Ishikawa (cell line): ENCODE measurements around the gene TDG.

Experiments used
- CEBPB ChIP-seq: IDR thresholded peaks from 2 replicates; pipeline ENCODE4 v1.6.1; 2012
- CREB1 ChIP-seq: IDR thresholded peaks from 2 replicates; pipeline ENCODE4 v1.6.1; 2012; ENCODE audit warnings: low read depth
- EGR1 ChIP-seq: IDR thresholded peaks from 2 replicates; pipeline ENCODE4 v1.6.1; 2012
- EP300 ChIP-seq: IDR thresholded peaks from 2 replicates; pipeline ENCODE4 v1.6.1; 2012; ENCODE audit warnings: borderline replicate concordance
- FOXM1 ChIP-seq: IDR thresholded peaks from 2 replicates; pipeline ENCODE4 v1.6.1; 2012; ENCODE audit warnings: low read depth, borderline replicate concordance
- NFIC ChIP-seq: IDR thresholded peaks from 2 replicates; pipeline ENCODE4 v1.6.1; 2012
- RAD21 ChIP-seq: IDR thresholded peaks from 2 replicates; pipeline ENCODE4 v1.6.1; 2012; ENCODE audit warnings: low read depth
- REST ChIP-seq: IDR thresholded peaks from 2 replicates; pipeline ENCODE4 v1.6.1; 2012; ENCODE audit warnings: low read depth, mild to moderate bottlenecking
- TAF1 ChIP-seq: IDR thresholded peaks from 2 replicates; pipeline ENCODE4 v1.6.1; 2012; ENCODE audit warnings: low read depth, mild to moderate bottlenecking
- TCF12 ChIP-seq: IDR thresholded peaks from 2 replicates; pipeline ENCODE4 v1.6.1; 2012; ENCODE audit warnings: low read depth
- TEAD4 ChIP-seq: IDR thresholded peaks from 2 replicates; pipeline ENCODE4 v1.6.1; 2012
- ZBTB7A ChIP-seq: IDR thresholded peaks from 2 replicates; pipeline ENCODE4 v1.6.1; 2012; ENCODE audit warnings: low read depth
- TF ChIP-seq, protein P1 (sequence below): IDR thresholded peaks from 2 replicates; pipeline ENCODE4 v1.6.1; 2012
- TF ChIP-seq, protein P2 (sequence below): IDR thresholded peaks from 2 replicates; pipeline ENCODE4 v1.6.1; 2012

DNA sequence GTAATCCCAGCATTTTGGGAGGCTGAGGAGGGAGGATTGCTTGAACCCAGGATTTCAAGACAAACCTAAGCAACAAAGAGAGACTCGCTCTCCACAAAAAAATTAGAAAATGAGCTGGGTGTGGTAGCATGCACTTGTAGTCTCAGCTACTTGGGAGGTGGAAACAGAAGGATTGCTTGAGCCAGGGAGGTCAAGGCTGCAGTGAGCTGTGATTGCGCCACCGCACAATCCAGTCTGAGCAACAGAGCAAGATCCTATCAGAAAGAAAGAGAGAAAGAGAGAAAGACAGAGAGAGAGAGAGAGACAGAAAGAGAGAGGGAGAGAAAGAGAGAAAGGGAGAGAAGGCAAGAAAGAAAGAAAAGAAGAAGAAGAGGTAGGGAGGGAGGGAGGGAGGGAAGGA lies 37.0 kb downstream of the TDG start:
- TF ChIP-seq TCF12 = no peak
- TF ChIP-seq RAD21 = no peak
- TF ChIP-seq ZBTB7A = no peak
- TF ChIP-seq CREB1 = no peak
- no peak for TF ChIP-seq EP300
- TF ChIP-seq REST = no peak
- TF ChIP-seq FOXM1 = no peak
- TF ChIP-seq, protein P1, sequence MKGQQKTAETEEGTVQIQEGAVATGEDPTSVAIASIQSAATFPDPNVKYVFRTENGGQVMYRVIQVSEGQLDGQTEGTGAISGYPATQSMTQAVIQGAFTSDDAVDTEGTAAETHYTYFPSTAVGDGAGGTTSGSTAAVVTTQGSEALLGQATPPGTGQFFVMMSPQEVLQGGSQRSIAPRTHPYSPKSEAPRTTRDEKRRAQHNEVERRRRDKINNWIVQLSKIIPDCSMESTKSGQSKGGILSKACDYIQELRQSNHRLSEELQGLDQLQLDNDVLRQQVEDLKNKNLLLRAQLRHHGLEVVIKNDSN = no peak
- TF ChIP-seq EGR1 = no peak
- TF ChIP-seq CEBPB = no peak
- TF ChIP-seq, protein P2, sequence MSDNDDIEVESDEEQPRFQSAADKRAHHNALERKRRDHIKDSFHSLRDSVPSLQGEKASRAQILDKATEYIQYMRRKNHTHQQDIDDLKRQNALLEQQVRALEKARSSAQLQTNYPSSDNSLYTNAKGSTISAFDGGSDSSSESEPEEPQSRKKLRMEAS = no peak
- TF ChIP-seq TAF1 = no peak
- TF ChIP-seq TEAD4 = no peak
- TF ChIP-seq NFIC = no peak
